Neural progenitor cell (in vitro differentiated cells): ENCODE results near the gene KERA.

Experiments used
- EZH2 ChIP-seq: fragments of 200-600 bp; sonication (generic); IDR thresholded peaks from 2 replicates; pipeline ENCODE4 v1.6.1; 2017; ENCODE audit warnings: antibody characterized with exemption, mild to moderate bottlenecking, moderate library complexity
- EZH2phosphoT487 ChIP-seq: fragments of 200-600 bp; sonication (generic); IDR thresholded peaks from 2 replicates; pipeline ENCODE4 v1.6.1; 2017; ENCODE audit warnings: antibody characterized with exemption
- TF ChIP-seq, protein P1 (sequence below): fragments of 200-600 bp; sonication (generic); IDR thresholded peaks from 2 replicates; pipeline ENCODE4 v1.5.1; 2017; ENCODE audit warnings: antibody characterized with exemption, mild to moderate bottlenecking

DNA sequence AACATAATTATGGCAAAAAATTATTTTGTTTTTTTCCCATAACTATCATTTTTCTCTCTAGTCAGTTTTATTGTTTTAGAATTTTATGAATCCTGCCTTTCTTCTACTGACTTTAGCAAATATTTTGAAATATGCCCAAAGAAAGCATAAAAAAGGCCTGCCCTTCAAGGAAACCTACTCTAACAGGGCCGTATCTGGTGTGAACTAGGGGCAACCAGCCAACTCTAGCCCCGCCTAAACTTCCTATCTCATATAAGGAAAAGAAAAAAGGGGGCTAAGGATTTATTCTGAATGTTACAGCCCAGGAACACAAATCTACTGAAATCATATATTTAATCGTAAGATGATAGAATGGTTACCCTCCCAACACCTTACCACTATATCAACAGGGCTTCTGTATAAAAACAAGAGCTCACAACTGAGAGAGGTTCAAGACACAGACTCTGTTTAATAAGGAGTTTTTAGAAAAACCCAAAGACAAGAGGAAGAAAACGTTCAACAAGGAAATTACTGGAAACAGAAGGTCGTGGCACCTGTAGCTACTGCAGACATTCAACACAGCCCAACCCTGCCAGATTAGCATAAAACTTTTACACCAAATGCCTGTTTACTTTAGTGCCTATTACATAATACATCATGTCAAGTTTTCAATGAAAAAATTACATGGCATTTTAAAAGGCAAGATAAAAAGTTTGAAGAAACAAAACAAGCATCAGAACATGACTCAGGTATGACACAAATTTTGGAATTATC, 40.1 kb downstream of the KERA start:
- TF ChIP-seq, protein P1, sequence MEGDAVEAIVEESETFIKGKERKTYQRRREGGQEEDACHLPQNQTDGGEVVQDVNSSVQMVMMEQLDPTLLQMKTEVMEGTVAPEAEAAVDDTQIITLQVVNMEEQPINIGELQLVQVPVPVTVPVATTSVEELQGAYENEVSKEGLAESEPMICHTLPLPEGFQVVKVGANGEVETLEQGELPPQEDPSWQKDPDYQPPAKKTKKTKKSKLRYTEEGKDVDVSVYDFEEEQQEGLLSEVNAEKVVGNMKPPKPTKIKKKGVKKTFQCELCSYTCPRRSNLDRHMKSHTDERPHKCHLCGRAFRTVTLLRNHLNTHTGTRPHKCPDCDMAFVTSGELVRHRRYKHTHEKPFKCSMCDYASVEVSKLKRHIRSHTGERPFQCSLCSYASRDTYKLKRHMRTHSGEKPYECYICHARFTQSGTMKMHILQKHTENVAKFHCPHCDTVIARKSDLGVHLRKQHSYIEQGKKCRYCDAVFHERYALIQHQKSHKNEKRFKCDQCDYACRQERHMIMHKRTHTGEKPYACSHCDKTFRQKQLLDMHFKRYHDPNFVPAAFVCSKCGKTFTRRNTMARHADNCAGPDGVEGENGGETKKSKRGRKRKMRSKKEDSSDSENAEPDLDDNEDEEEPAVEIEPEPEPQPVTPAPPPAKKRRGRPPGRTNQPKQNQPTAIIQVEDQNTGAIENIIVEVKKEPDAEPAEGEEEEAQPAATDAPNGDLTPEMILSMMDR: no peak
- TF ChIP-seq EZH2phosphoT487 (no peak), EZH2 (no peak)
